IPS-18c (cell line): ENCODE measurements around the gene TRPC4.
"Not testable (repeated sequence)": the region's sequence is repeated elsewhere in the genome, so short reads cannot be mapped to it uniquely, and the experiment has no call there.

ENCODE experiments used
- H3K4me3 ChIP-seq: 2 replicates; pipeline ENCODE4 v1.7.0; 2013; ENCODE audit warnings: low read depth, mild to moderate bottlenecking, low read length, moderate library complexity; ENCODE audit not compliant: insufficient read depth
- H3K9me3 ChIP-seq: one replicate; pipeline ENCODE4 v1.6.1; 2013; ENCODE audit warnings: mild to moderate bottlenecking, low read length, moderate library complexity; ENCODE audit not compliant: control insufficient read depth, insufficient read depth

The TRPC4 gene

DNA sequence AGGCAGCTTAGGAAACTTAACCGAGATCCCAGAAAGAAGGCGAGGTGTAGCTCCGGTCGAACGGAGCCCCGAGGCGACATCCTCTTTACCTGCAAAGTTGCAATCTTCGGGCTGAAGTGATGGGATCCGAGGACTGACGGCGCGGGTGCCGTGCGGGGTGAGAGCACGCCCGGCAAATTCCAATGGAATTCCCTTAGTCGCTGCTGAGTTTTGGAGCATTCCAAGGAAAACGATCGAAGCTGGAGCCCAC lies 141 bp downstream of the TRPC4 start:
- H3K9me3 ChIP-seq: no peaks in the 10 kb centered on the region
- peak overlapping the region; percentile 63 for H3K4me3 ChIP-seq

DNA sequence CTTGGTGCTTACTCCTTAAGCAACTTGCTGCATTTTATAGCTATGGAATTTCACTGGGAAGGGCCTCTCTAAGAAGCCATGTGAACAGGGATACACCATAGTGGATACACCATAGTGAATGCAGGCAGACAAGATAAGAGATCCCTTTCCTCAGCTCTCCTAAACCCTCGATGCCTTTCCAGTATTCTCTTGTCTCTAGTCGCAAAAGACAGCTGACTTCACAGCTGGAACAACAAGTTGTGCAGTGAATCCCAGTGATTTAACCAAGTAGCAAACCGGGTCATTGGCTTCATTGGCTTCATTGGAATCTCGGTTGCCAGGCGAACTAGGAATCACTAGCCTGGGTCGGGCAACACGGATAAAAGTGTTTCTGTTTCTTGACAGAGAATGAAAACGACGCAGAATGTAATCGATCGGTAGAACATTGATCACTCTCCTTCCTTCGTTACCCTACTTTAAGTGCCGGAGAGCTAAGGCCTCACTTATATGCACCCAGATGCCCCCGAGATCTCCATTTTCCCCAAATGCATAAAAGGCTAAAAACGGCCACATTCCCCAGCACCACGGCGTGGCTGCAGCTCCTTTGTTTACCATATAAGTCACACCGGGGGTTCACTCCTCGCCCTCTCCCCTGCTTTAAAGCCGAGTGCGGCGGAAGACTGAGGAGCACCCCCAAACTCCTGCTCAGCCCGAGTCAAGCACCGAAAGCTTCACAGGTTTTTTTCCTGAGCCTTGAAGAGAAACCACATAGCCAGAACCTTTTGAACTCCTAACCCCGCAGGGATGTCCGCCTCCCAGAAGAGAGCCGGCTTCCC lies 674 bp downstream of the TRPC4 start:
- Histone ChIP-seq H3K4me3 (peak overlapping the region; percentile 63), H3K9me3 (no peaks in the 10 kb centered on the region)

DNA sequence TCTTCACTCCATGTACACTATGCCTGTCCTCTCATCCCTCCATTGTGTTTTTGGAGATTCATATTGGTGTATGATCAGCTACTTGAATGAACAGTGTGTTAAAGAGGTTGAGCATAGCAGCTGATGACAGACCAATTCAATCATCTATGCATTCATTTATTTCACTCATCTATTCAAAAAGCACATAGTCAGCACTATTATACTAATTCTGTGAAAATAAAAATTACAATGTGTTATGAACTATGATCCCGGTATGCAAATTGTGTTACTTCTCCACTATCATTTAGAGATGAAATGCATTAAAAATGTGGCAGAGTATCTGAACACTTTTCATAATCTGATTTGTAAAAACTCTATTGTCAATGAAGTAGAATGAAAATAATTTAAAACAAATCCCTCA lies 5.9 kb downstream of the TRPC4 start:
- Histone ChIP-seq H3K9me3 (no peaks in the 10 kb centered on the region), H3K4me3 (no peak overlapping the region)

DNA sequence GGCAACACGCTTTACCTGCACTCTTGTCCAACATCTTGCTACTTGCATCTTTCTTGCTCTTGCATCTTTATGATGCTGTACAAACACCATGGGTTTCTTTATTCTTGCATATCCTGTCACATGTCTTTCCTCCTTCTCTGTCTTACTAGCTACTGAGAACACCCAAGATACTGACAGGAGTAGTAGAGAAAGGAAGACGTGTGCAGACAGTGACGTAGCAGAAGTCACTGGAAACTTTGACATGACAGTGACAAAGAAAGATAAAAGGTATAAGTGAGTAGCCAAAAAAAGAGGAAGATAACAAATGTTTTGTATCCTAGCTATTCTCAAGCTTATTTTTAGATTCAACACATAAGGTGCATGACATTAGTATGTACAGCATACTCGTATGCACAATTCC lies 34.2 kb downstream of the TRPC4 start:
- peaks cover 7% of the 10 kb centered on the region for H3K9me3 ChIP-seq
- H3K4me3 ChIP-seq: no peak overlapping the region

DNA sequence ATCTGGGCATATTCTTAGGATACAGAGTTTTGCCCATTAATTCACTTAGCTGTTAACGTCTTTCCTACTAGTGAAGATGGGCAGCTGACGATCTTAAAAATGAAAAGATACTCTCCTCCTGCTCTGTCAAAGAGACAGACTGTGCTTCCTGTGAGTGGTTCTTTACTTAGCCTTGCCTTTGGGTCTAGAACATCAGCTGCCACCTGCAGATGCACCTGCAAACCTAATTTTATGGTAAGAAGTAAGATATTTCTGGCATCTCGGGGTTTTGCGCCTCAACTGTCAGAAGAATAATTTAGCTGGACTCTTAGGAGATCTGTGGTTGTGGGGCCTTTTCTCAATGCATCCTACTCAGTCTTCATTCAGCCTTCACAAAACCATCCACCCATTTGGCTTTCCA lies 36.2 kb downstream of the TRPC4 start:
- H3K4me3 ChIP-seq: no peak overlapping the region
- H3K9me3 ChIP-seq: peaks cover 10% of the 10 kb centered on the region

DNA sequence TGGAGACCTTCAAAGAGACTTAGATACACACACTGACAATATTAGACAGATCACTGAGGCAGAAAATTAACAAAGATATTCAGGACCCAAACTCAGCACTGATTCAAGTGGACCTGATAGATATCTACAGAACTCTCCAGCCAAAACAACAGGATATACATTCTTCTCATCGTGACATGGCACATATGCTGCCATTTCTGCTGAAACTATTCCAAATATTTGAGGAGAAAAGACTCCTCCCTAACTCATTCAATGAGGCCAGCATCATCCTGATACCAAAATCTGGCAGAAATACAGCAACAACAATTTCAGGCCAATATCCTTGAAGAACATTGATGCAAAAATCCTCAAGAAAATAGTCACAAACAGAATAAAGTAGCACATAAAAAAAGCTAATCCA lies 53.3 kb downstream of the TRPC4 start:
- H3K9me3 ChIP-seq: no peaks in the 10 kb centered on the region
- H3K4me3 ChIP-seq: no peak overlapping the region

DNA sequence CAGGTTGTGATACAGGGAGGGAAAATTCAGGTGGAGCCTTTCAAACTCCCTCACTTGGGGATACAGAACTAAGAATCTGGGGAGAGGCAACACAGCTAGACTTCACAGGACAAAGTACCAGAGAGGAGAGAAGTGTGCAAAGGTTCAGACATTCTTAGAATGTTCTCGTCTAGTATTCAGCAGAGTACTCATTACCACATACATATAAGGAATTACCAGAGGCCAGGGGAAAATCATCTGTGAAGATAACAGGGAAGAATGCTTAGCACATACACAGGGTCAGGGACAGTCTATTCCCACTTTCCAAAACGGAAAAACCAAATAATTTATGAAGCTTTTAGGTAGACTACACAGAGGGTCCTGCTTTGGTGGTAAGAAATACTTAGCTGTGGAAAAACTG lies 58.1 kb downstream of the TRPC4 start:
- no peaks in the 10 kb centered on the region for H3K9me3 ChIP-seq
- no peak overlapping the region for H3K4me3 ChIP-seq

DNA sequence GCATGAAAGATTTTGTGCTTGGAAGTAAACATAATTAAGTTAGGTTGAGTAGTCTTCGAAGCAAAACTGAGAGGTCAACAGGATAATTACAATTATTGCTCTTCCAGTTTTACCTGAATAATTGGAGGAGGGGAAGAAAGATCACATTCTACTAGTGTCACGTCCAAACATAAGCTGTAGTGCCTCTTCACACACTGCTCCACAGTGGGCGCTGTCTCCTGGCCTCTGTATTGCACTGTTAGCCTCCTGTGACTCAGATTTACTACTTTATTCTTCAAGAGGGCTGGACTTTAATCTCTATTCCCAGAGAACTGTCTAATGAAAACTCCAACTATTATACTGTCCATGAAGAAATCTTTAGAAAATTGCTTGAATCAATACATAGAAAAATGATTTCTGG lies 62.9 kb downstream of the TRPC4 start:
- no peak overlapping the region for H3K4me3 ChIP-seq
- no peaks in the 10 kb centered on the region for H3K9me3 ChIP-seq

DNA sequence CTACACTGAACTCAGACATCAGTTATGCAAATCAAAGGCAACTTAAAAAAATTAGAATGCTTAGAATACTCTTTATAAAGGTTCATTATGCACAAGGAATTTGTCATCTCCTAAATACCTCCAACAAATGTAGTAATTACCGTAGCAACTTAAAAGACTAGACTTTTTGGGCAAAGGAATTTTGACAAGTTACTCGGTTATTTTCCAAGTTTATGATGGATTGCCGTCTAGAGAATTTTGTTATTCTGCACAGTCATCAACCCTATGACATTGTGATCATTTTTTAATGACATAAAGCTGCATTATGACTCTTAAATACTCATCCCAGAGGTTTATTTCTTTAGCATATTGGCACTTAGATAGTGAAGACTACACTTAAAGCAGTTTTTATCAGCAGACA lies 71.9 kb downstream of the TRPC4 start:
- Histone ChIP-seq H3K9me3 (no peaks in the 10 kb centered on the region), H3K4me3 (no peak overlapping the region)

DNA sequence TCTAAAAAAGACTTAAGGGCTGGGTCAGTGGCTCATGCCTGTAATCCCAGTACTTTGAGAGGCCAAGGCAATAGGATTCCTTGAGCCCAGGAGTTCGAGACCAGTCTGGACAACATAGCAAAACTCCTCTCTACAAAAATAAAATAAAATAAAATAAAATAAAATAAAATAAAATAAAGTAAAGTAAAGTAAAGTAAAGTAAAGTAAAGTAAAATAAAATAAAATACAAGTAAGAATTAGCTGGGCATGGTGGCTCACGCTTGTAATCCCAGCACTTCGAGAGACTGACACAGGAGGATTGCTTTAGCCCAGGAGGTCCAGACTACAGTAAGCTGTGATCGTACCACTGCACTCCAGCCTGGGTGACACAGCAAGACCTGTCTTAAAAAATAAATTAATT lies 72.8 kb downstream of the TRPC4 start:
- H3K9me3 ChIP-seq, H3K4me3 ChIP-seq: not testable (repeated sequence)

DNA sequence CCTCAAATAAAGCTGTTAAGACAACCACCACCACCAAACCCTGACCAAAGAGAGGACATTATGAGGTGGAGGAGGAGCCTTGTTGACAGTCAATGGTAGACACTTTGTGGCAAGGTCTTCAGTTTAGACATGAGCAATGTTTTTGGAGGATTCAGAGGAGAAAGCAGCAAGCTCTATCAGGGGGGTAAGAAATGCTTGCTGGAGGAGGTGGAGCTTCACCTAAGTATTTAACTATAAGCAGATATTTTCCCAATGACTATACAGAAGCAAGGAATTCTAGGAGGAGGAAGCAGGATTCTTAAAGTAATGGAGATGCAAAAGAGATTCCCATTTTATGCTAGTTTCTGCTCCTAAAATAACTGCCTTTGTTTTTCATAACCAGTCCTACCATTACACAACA lies 74.2 kb downstream of the TRPC4 start:
- H3K4me3 ChIP-seq: no peak overlapping the region

DNA sequence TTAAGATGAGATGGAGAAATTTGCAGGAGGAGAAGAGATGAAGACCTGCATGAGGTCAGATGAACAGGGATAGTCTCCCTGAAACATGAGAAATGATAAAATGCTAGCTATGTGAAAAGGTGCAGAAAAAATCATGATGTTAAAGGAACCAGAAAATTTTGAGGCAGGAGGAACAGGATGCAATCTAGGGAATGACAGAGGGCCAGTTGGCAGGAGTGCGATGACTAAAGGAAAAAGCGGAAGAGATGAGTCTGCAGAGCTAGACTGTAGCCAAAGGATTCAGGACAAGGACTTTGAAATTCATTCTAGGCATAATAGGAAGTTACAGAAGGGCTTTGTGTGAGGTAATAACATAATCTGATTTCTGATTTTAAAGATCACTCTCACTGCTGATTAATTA lies 77.9 kb downstream of the TRPC4 start:
- Histone ChIP-seq H3K4me3 (no peak overlapping the region), H3K9me3 (no peaks in the 10 kb centered on the region)

More for the DNA sequence above, 74.2 kb downstream of the TRPC4 start:
- H3K9me3 ChIP-seq: no peaks in the 10 kb centered on the region

DNA sequence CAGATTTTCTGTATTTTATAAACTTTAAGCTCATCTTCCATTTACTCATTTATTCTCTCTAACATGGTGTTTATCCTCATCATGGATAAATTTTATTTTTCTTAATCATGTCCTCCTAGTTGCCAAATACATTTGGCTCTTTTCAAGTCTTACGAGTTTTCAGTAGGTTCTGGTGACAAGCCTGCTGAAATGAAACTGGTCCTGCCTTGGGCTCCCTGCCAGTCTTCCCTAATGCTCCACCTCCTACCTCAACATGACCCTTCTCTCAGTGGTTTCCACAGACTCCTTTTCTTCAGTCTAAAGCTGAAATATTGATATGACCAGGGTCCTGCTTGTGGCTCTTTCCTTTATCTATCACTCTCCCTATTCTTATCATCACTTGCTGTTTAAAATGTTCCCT lies 81.2 kb downstream of the TRPC4 start:
- Histone ChIP-seq H3K4me3 (no peak overlapping the region), H3K9me3 (no peaks in the 10 kb centered on the region)

DNA sequence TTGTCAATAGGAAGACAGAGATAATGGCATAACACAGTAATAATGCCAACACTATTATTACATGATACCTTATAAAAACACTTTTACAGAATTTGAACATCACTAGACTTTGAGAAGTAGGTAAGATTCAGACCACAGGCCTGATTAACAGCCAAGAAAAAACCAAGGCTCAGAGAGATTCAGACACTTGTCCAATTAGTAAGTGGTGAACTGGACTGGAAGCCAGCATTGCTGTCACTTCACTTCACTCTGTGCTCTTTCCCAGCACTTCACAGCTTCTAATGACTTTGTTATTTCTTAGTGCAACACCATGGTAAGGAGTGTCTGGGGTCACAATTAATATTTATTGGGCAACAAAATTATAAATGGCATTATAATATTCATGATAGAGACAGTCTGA lies 91.9 kb downstream of the TRPC4 start:
- Histone ChIP-seq H3K4me3 (no peak overlapping the region), H3K9me3 (no peaks in the 10 kb centered on the region)

DNA sequence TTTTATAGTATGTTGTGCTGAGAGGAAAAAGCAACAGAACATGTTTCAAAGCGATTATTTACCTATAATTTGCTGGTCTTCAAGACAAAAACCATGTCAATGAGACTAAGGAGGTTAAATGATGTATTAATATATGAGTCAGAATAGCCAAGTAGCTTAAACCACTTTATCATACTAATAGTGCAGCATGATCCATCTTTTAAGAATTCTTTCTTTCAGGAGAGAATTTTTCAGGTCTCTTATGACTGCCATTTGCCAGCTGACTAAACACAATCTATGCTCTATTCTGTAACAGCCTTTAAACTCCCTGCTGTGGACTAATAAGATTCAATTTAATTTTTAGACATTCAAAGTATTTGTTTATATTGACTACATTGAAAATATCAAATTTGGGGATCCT lies 93.7 kb downstream of the TRPC4 start:
- Histone ChIP-seq H3K4me3 (no peak overlapping the region), H3K9me3 (no peaks in the 10 kb centered on the region)

DNA sequence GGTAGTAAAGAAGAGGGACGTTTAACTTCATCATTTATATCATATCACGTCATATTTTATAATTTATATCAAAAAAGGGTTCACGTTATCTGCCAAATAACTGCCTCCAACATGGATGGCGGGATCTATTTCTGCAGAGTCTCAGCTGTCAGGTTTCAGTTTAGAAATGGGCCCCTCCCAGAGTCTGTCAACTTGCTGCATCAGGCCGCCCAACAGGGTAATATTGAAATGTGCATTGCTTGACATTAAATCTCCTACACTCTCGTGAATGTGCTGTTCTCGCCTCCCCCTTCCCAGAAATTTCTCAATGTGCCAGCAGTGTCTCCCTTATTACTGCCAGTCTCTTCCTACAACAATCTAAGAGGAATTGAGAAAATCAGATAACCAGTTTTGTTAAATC lies 96.9 kb downstream of the TRPC4 start:
- no peaks in the 10 kb centered on the region for H3K9me3 ChIP-seq
- H3K4me3 ChIP-seq: no peak overlapping the region

DNA sequence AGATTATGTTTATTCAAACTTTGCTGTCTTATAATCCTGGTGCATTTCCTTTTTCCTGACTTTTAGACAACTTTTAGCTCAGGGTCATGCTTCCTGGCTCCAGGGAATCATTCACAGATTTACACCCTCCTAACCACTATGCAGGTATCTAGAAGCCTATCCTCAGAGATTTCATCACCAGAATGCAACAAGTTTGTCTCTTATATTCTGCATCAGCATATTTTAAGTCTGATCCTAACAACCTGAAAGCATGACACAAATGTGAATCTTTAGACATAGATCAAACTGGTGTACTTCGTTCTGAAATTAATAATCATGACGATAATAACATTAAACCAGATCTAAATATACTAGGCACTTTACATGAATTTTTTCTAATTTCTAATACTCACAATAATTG lies 100.0 kb downstream of the TRPC4 start:
- no peak overlapping the region for H3K4me3 ChIP-seq
- no peaks in the 10 kb centered on the region for H3K9me3 ChIP-seq

DNA sequence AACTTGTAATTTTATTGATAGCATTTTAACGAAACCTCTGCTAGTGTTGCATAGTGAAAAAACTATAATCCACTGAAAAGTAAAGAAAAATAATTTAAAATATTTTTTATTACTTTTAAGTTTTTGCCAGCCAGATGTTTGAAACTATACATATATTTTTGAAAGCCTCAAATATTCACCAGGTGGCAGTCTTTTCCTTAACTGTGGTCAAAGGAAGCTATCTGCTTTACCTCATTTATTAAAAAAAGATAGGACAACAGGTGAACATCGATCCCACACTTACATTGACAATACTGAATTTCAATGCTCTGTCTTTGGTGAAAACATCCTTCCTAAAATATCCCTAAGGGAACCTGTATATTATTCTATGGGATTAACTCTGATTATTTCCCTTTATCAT lies 100.5 kb downstream of the TRPC4 start:
- Histone ChIP-seq H3K4me3 (no peak overlapping the region), H3K9me3 (no peaks in the 10 kb centered on the region)

DNA sequence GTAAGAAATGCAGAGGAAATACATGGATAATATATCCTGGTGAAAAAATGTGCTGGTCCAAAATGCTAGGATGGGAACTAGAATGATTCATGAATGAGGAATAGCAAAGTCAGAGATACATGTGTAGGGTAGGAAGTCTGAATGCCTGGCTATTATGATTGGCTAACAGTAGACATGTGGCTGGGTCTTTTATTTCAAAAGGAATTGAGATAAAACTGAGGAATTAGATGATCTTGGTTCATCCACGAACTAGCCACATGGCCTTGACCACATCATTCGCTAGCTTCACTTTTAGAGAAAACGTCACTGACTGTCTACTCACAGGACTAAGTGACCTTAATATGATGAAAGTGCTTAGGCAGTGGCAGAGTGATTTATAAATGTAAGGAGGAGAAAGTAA lies 103.1 kb downstream of the TRPC4 start:
- Histone ChIP-seq H3K9me3 (no peaks in the 10 kb centered on the region), H3K4me3 (no peak overlapping the region)
